Activated CD8-positive, alpha-beta T cell treated with anti-CD3 and anti-CD28 coated beads, Interleukin-2, amount 10 ng/mL, durations not matched to agents 7 days and 5 days (primary cell): ENCODE data around the gene IP6K2. TPM values are rescaled to one million over a fixed set of nuclear protein-coding genes. Genes with fewer than 3 reads are reported as not detected.

Experiments
- ATAC-seq: fragments of 150-1000 bp; cut with Tn5 transposase; one replicate; pipeline ENCODE4 v1.10.0; 2021; ENCODE audit warnings: moderate library complexity
- CTCF ChIA-PET: fragments of 350-600 bp; sonication (Branson Sonifier 250); formaldehyde crosslinking; loops from one replicate; lab custom pipeline; 2021; ENCODE audit warnings: antibody characterized with exemption; lab: Charles Lee
- POLR2A ChIA-PET: fragments of 350-600 bp; sonication (Branson Sonifier 250); formaldehyde crosslinking; loops from one replicate; lab custom pipeline; 2021; ENCODE audit warnings: antibody characterized with exemption; lab: Charles Lee
- DNase-seq: peaks from one replicate; pipeline ENCODE4 v3.0.0-alpha.2; 2020
- H3K27ac Mint-ChIP-seq: one replicate; pipeline ENCODE4 v1.8.0; 2021; ENCODE audit warnings: mild to moderate bottlenecking, mixed read lengths
- H3K27me3 Mint-ChIP-seq: one replicate; pipeline ENCODE4 v1.8.0; 2021; ENCODE audit warnings: low read depth, mixed read lengths
- H3K36me3 Mint-ChIP-seq: one replicate; pipeline ENCODE4 v1.8.0; 2021; ENCODE audit warnings: low read depth, mixed read lengths
- H3K4me1 Mint-ChIP-seq: one replicate; pipeline ENCODE4 v1.8.0; 2021; ENCODE audit warnings: low read depth, mixed read lengths
- H3K4me3 Mint-ChIP-seq: one replicate; pipeline ENCODE4 v1.8.0; 2021; ENCODE audit warnings: mild to moderate bottlenecking, mixed read lengths
- H3K9me3 Mint-ChIP-seq: one replicate; pipeline ENCODE4 v1.8.0; 2022; ENCODE audit warnings: mixed read lengths; ENCODE audit not compliant: insufficient read depth
- total RNA-seq, 2 experiments: library from RNA; stranded (reverse); gene quantifications; one replicate each; pipeline ENCODE4 v1.2.3, GENCODE V29; 2021

The IP6K2 gene
- total RNA-seq, 2 experiments from 2014 or later: 49.6 to 50.4 TPM

DNA sequence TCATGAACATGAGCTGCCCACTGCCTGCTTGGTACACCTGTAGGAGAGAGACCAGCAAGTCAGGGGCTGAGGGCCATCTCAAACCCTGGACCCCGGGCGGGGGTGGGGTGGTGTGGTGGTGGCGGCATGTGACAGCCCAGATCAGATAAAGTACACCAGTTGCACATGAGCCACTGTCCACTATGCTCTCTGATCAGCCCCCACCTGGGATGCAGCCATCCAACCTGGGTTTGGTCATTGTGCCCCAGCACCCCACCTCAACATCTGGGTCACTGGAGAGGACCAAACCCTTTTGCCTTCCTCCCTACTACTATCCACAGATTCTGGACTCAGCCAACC lies 28.3 kb downstream of the IP6K2 start:
- H3K27me3 Mint-ChIP-seq: no peaks in the 10 kb centered on the region
- DNase-seq (no peak), ATAC-seq (no peak)
- peaks cover 22% of the 10 kb centered on the region for H3K4me1 Mint-ChIP-seq
- ChIA-PET CTCF (interaction anchor here (1.0 kb wide), 1 partner anchor 25 kb away, joined by 3 read pairs; no protein-coding TSS in a partner anchor), POLR2A (interaction anchor here (0.7 kb wide), 1 partner anchor 22 kb away, joined by 3 read pairs; no protein-coding TSS in a partner anchor)
- no peaks in the 10 kb centered on the region for H3K9me3 Mint-ChIP-seq
- H3K4me3 Mint-ChIP-seq: no peak overlapping the region
- H3K27ac Mint-ChIP-seq: no peak overlapping the region
- H3K36me3 Mint-ChIP-seq: peaks cover 50% of the 10 kb centered on the region

DNA sequence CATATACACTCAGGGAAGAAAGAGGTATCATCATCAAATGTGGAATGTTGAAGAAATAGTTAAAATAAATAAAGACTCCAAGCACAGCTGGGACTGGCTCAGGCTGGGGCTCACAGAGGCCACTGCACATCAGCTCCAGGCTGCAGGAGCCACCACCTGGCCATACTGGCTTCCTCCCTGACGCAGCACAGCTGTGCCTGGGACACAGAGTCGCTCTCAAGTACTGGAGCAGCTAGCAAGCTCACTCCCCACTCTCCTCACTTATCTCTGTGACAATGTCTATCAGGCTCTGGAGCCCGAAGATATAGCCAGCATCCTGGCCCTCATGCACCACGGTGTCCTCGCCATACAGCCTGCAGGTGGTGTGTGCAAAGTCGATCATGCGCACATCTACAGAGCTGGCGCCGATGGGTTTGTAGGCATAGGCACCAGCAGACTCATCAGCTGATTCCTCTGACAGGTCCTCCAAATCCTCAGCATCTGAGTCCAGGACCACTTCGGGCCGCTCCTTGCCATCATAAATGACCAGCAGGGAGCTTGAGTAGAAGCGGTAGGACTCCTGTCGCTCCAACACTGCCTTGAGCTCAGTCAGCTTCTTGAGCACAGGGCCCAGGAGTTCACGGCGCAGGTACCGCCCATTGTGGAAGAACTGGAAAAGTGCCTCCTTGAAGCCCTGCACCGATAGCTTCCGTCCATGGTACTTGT lies 28.8 kb downstream of the IP6K2 start:
- CTCF ChIA-PET: interaction anchor here (1.0 kb wide), 1 partner anchor 24 kb away, joined by 3 read pairs; no protein-coding TSS in a partner anchor
- peaks cover 26% of the 10 kb centered on the region for H3K4me1 Mint-ChIP-seq
- peaks cover 51% of the 10 kb centered on the region for H3K36me3 Mint-ChIP-seq
- H3K4me3 Mint-ChIP-seq: no peak overlapping the region
- no peaks in the 10 kb centered on the region for H3K9me3 Mint-ChIP-seq
- no peak for ATAC-seq
- no peak overlapping the region for H3K27ac Mint-ChIP-seq
- no peak for DNase-seq
- POLR2A ChIA-PET: interaction anchor here (0.5 to 0.7 kb wide), 2 partner anchors 22 to 262 kb away, joined by 3 read pairs; no protein-coding TSS in a partner anchor
- H3K27me3 Mint-ChIP-seq: no peaks in the 10 kb centered on the region

DNA sequence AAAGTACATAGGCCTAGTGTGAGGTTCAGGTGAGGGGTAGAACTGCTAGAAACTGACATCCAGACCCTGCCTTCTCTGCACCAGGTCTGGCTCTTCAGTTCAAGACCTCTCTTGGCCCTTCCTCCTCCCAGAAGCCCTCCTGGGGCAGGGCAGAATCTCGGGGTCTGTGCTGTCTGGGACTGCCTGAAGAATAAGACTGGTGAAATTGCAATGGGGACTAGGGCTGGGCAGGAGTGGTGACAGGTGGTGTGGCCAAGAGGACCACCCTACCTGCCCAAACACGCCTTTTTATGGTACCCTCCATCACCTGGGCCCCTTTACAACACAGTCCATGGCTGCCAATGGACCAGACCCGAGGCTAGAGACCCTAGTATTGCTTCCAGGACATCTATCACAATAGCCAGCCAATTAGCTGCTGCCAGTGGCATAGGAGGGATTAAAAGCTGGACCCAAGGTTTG lies 29.8 kb downstream of the IP6K2 start:
- H3K27ac Mint-ChIP-seq: peak overlapping the region; percentile 34
- H3K9me3 Mint-ChIP-seq: no peaks in the 10 kb centered on the region
- no peak for ATAC-seq
- no peak overlapping the region for H3K4me3 Mint-ChIP-seq
- ChIA-PET CTCF (interaction anchor here (1.7 to 2.0 kb wide), 4 partner anchors 30 to 286 kb away, joined by 4 to 10 read pairs (median 6); partner anchors contain the start of genes SLC25A20 and SLC26A6), POLR2A (no interaction called here)
- H3K36me3 Mint-ChIP-seq: peaks cover 52% of the 10 kb centered on the region
- H3K27me3 Mint-ChIP-seq: no peaks in the 10 kb centered on the region
- no peak for DNase-seq
- peaks cover 32% of the 10 kb centered on the region for H3K4me1 Mint-ChIP-seq

DNA sequence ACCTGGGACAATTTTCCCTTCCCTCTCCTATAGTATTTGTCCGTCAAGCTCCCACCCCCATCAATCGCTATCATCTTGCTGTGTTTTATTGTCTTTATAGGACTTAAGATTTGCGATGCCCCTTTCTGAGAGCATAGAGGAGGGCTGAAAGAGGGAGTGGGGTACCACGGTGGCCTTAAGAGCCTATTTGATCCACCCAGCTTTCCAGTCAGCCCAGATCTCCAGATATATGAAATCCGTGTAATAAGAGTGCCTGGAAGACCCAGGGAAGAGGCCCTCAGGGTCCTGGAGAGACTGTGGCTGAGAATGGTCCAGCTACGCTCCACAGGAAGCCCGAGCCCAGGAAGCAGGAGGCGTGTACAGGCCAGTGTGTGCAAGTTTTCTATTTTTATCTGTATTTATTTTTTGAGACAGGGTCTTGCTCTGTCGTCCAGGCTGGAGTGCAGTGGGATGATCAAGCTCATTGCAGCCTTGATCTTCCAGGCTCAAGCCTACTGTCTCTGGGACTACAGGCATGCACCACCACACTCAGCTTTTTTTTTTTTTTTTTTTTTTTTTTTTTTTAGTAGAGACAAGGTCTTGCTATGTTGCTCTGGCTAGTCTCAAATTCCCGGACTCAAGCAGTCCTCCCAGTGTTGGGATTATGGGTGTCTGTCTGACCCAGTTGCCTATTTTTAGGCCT lies 30.3 kb downstream of the IP6K2 start:
- peak overlapping the region; percentile 83 for H3K4me3 Mint-ChIP-seq
- CTCF ChIA-PET: interaction anchor here (0.7 to 2.0 kb wide), 20 partner anchors 9 to 364 kb away, joined by 3 to 11 read pairs (median 4); partner anchors contain the start of genes CCDC51, CELSR3, PRKAR2A and SLC25A20
- H3K36me3 Mint-ChIP-seq: peaks cover 54% of the 10 kb centered on the region
- POLR2A ChIA-PET: interaction anchor here (1.2 kb wide), 1 partner anchor 31 kb away, joined by 4 read pairs; the partner anchor contains the start of gene IP6K2
- H3K4me1 Mint-ChIP-seq: peaks cover 32% of the 10 kb centered on the region
- H3K27ac Mint-ChIP-seq: peak overlapping the region; percentile 86
- ATAC-seq: no peak
- no peak for DNase-seq
- no peaks in the 10 kb centered on the region for H3K27me3 Mint-ChIP-seq
- no peaks in the 10 kb centered on the region for H3K9me3 Mint-ChIP-seq

DNA sequence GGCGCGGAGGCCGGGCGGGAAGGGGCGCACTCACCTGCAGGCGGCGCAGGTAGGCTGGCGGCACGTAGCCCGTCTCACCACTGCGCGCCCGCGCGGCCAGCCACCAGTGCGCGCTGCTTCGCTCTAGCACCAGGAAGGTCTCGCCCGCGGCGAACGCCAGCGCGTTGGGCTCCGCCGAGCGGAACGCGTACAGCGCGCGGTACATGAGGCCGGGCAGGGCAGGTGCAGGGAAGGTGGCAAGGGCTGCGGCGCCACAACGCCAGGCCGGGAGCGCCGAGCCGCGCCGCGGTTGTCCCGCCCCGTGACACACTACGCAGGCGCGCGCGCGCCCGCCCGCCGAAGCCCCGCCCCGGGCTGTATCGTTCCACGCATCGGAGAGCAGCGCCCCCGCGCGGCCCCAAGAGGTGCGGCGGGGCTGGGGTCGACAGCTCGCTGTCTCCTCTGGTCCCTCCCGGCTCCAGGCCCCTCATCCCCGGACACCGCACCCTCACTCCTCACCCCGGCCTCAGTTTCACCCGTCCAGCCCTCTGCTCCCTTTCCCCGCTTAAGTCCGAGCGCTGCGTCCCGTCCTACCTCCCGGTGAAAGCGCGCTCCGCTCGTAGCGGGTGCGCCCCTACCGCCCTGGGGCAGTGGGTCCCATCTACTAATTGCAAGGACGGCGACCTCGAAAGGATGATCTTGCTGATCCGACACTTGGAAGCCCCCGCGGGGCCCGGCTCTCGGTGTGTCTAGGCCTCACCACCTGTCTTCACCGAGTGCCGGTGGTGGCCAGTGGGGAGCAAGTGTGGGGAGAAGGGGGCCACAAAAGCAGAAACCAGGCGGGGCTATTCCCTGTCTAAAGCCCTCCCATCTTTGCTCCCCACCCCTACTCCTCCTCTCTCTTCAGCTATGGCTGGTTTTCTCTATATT lies 31.2 kb downstream of the IP6K2 start, which contains the start of gene NCKIPSD:
NCKIPSD (minus strand) TSS at position 313 of the 909 bp plus-strand sequence; CDS start at position 205, 108 bp downstream.
- H3K4me1 Mint-ChIP-seq: peaks cover 34% of the 10 kb centered on the region
- no peaks in the 10 kb centered on the region for H3K9me3 Mint-ChIP-seq
- CTCF ChIA-PET: interaction anchor here (0.6 to 2.0 kb wide), 27 partner anchors 10 to 365 kb away, joined by 3 to 11 read pairs (median 4); partner anchors contain the start of genes CCDC51, CELSR3, PRKAR2A and SLC25A20
- DNase-seq (peak; percentile 92), ATAC-seq (peak; percentile 88)
- peaks cover 52% of the 10 kb centered on the region for H3K36me3 Mint-ChIP-seq
- H3K4me3 Mint-ChIP-seq: peak within 1 kb of the TSS; percentile 83
- peak within 1 kb of the TSS; percentile 88 for H3K27ac Mint-ChIP-seq
- H3K27me3 Mint-ChIP-seq: no peaks in the 10 kb centered on the region
- POLR2A ChIA-PET: interaction anchor here (1.2 kb wide), 1 partner anchor 31 kb away, joined by 4 read pairs; the partner anchor contains the start of gene IP6K2

DNA sequence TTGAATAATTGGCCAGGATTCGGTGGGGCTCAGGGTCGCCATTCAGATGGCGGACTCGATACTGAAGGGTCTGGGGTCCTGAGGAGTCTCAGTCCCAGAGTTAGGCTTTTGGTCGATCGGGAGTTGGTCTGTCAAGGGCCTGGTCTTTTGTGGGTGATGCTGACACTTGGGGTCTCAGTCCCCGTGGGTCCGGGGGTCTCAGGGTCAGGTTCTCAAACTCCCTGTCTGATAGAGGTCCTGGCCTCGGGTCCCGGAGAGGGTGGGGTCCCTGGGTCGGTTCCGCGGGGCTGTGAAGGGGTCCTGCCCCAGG lies 31.8 kb downstream of the IP6K2 start:
- no peaks in the 10 kb centered on the region for H3K9me3 Mint-ChIP-seq
- ATAC-seq (no peak), DNase-seq (no peak)

DNA sequence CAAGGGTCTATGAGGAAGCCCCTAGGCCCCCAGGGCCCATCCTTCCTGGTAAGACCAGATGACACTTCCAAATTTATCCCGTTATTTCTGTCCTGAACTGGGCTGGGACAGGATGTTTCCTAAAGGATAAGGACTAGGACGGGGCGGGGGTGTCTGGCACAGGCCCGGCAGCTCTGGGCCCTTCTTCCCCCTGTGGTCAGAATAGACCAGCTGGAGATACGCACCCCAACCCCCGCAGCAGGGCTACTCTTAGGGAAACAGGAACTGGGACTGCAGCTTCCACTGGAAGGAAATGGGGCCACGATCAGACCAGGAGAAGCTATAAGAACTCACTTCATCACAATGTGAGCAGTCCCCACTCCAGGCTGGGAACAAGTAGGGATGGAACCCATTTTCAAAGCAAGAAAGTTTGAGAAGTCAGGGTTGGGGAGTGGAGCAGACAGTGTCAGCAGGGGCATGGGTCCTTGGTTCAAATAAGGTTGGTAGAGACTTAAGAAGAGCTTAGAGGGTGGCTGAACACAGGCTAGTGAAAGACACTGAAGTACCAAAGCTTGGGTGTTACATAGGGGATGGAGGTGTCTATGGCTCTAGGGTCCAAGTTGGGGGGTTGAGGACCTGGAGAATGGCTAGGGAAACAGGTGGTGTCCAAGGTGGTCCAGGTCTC lies 32.4 kb downstream of the IP6K2 start:
- ChIA-PET CTCF (interaction anchor here (0.8 to 2.2 kb wide), 8 partner anchors 9 to 307 kb away, joined by 3 to 7 read pairs (median 4); partner anchors contain the start of genes CELSR3 and SLC26A6), POLR2A (interaction anchor here (0.6 to 1.3 kb wide), 5 partner anchors 17 to 655 kb away, joined by 3 to 6 read pairs (median 3); partner anchors contain the start of genes CELSR3, SLC26A6 and USP4)
- no peak for ATAC-seq
- Mint-ChIP-seq H3K4me1 (peaks cover 44% of the 10 kb centered on the region), H3K36me3 (peaks cover 53% of the 10 kb centered on the region), H3K9me3 (no peaks in the 10 kb centered on the region), H3K27me3 (no peaks in the 10 kb centered on the region), H3K27ac (peak overlapping the region; percentile 88), H3K4me3 (peak overlapping the region; percentile 83)
- DNase-seq: no peak

More for the DNA sequence above, 31.8 kb downstream of the IP6K2 start:
- ChIA-PET CTCF (interaction anchor here (1.0 to 2.0 kb wide), 20 partner anchors 8 to 306 kb away, joined by 3 to 11 read pairs (median 4); partner anchors contain the start of genes CELSR3, SLC25A20 and SLC26A6), POLR2A (interaction anchor here (0.6 to 1.2 kb wide), 3 partner anchors 17 to 32 kb away, joined by 3 to 6 read pairs (median 4); partner anchors contain the start of gene IP6K2)
- Mint-ChIP-seq H3K27ac (peak overlapping the region; percentile 86), H3K4me3 (peak overlapping the region; percentile 83), H3K27me3 (no peaks in the 10 kb centered on the region), H3K4me1 (peaks cover 39% of the 10 kb centered on the region), H3K36me3 (peaks cover 57% of the 10 kb centered on the region)

DNA sequence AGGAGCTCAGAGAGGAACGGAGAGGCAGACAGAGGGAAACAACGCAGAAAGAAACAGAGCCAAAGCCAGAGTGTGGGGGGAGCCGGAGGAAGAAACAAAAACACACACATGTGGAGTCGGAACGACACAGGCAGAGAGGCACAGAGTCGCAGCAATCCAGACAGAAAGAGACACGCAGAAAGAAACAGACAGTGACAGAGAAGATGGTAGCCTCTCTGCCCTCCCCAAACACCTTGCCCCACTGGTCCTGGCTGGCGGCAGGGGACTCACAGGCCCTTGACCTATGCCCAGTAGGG lies 33.0 kb downstream of the IP6K2 start:
- Mint-ChIP-seq H3K27ac (peak overlapping the region; percentile 67), H3K9me3 (no peaks in the 10 kb centered on the region), H3K4me1 (peaks cover 49% of the 10 kb centered on the region), H3K27me3 (no peaks in the 10 kb centered on the region), H3K36me3 (peaks cover 50% of the 10 kb centered on the region), H3K4me3 (peak overlapping the region; percentile 83)
- ATAC-seq (no peak), DNase-seq (no peak)
- ChIA-PET CTCF (interaction anchor here (0.8 to 2.2 kb wide), 7 partner anchors 9 to 283 kb away, joined by 3 to 7 read pairs (median 4); partner anchors contain the start of genes CELSR3 and SLC26A6), POLR2A (interaction anchor here (1.2 to 1.3 kb wide), 2 partner anchors 21 to 49 kb away, joined by 3 read pairs; partner anchors contain the start of genes CELSR3 and SLC26A6)

DNA sequence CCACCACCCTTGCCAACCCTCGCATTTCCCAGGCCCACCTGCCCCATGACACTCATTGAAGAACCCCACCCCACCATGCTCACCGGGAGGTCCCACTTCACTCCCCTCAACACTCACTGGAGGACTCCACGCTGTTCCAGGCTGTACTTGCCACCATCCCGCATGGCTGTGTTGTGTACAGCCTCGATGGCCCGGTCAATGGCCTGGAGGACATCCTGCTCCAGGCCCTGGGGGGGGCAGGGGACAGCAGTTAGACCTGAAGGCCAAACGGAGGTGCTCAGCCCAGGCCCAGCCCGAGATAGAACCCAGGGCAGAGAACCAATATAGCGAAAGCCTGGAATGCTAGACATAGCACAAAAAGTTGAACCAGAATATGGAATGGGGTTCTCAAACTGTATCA lies 34.2 kb downstream of the IP6K2 start:
- Mint-ChIP-seq H3K27ac (no peak overlapping the region), H3K4me3 (no peak overlapping the region), H3K36me3 (peaks cover 49% of the 10 kb centered on the region), H3K4me1 (peaks cover 49% of the 10 kb centered on the region), H3K27me3 (no peaks in the 10 kb centered on the region), H3K9me3 (no peaks in the 10 kb centered on the region)
- POLR2A ChIA-PET: no interaction called here
- ATAC-seq (no peak), DNase-seq (no peak)
- CTCF ChIA-PET: interaction anchor here (2.2 kb wide), 1 partner anchor 19 kb away, joined by 7 read pairs; the partner anchor contains the start of gene CELSR3

DNA sequence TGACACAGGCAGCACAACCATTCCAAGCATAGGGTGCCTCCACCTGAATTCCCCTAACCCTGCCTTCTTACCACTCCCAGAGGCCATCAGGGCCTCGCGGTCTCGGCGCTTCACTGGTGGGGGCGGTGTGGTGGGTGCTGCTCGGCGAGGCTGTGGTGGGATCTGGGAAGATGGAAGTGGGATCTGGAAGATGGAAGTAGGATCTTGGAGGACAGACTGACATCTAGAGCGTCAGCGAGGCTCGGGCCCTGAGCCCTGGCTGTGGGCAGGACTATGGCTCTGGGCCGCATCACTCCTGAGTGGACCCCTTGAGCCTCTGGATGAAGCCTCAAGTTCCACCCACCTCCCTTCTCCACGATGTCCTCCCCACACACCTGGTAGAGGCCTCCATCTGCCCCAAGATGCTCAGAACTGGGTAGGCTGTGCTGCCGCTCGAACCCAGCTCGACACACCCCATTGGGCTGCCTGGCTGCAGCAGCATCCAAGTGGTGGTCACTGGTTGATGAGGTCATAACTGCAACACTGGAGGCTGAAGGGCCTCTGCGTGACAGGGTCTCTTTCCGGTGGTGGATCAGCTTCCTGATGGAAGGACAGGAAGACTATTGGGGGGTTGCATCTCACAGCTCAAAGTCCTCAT lies 34.9 kb downstream of the IP6K2 start:
- no peak for DNase-seq
- H3K36me3 Mint-ChIP-seq: peaks cover 51% of the 10 kb centered on the region
- ChIA-PET CTCF (no interaction called here), POLR2A (no interaction called here)
- H3K4me1 Mint-ChIP-seq: peaks cover 49% of the 10 kb centered on the region
- H3K27me3 Mint-ChIP-seq: no peaks in the 10 kb centered on the region
- no peak for ATAC-seq
- H3K9me3 Mint-ChIP-seq: no peaks in the 10 kb centered on the region
- no peak overlapping the region for H3K4me3 Mint-ChIP-seq
- H3K27ac Mint-ChIP-seq: peak overlapping the region; percentile 43
